T1000 (cell line): ENCODE measurements around the gene KCNQ5.

Source experiments
- DNase-seq: peaks from one replicate; lab custom pipeline; 2025; ENCODE audit warnings: mixed read lengths; lab: John Stamatoyannopoulos, UW

KCNQ5 gene

GRCh38 chr6:73000460-73000859 lies 378.6 kb downstream of the KCNQ5 start:
- DNase-seq, result no peak

GRCh38 chr6:73002588-73002987 lies 380.7 kb downstream of the KCNQ5 start:
- DNase-seq, result no peak

GRCh38 chr6:73003302-73003701 lies 381.4 kb downstream of the KCNQ5 start:
- DNase-seq, result no peak

GRCh38 chr6:73004231-73004630 lies 382.4 kb downstream of the KCNQ5 start:
- no peak for DNase-seq

GRCh38 chr6:73004861-73005260 lies 383.0 kb downstream of the KCNQ5 start:
- DNase-seq, result no peak

- no peak for DNase-seq
Observed at GRCh38 chr6:73006146-73006545, 384.3 kb downstream of the KCNQ5 start.

GRCh38 chr6:73011945-73012344 lies 390.1 kb downstream of the KCNQ5 start:
- no peak for DNase-seq

- DNase-seq, result no peak
Observed at GRCh38 chr6:73017476-73017875, 395.6 kb downstream of the KCNQ5 start.

GRCh38 chr6:73024598-73024997 lies 402.7 kb downstream of the KCNQ5 start:
- DNase-seq, result no peak

GRCh38 chr6:73027691-73028090 lies 405.8 kb downstream of the KCNQ5 start:
- no peak for DNase-seq

GRCh38 chr6:73028124-73028766 lies 406.4 kb downstream of the KCNQ5 start:
- DNase-seq, result no peak

- no peak for DNase-seq
Observed at GRCh38 chr6:73028893-73029450, 407.1 kb downstream of the KCNQ5 start.

GRCh38 chr6:73030257-73030656 lies 408.4 kb downstream of the KCNQ5 start:
- no peak for DNase-seq

GRCh38 chr6:73030791-73031782 lies 409.2 kb downstream of the KCNQ5 start:
- no peak for DNase-seq

- no peak for DNase-seq
Observed at GRCh38 chr6:73032586-73032985, 410.7 kb downstream of the KCNQ5 start.

GRCh38 chr6:73036689-73037088 lies 414.8 kb downstream of the KCNQ5 start:
- no peak for DNase-seq

GRCh38 chr6:73041051-73041450 lies 419.2 kb downstream of the KCNQ5 start:
- DNase-seq, result no peak

GRCh38 chr6:73042892-73043291 lies 421.0 kb downstream of the KCNQ5 start:
- DNase-seq, result no peak

- no peak for DNase-seq
Observed at GRCh38 chr6:73043446-73043845, 421.6 kb downstream of the KCNQ5 start.

GRCh38 chr6:73045609-73046008 lies 423.7 kb downstream of the KCNQ5 start:
- no peak for DNase-seq

GRCh38 chr6:73047801-73048200 lies 425.9 kb downstream of the KCNQ5 start:
- no peak for DNase-seq

- DNase-seq, result no peak
Observed at GRCh38 chr6:73049971-73050594, 428.2 kb downstream of the KCNQ5 start.
